Ovary (tissue), 9 donors: ENCODE results near the gene POLA2. TPM values are rescaled to one million over a fixed set of nuclear protein-coding genes. Genes with fewer than 3 reads are reported as not detected.

Experiments
- DNase-seq, 5 donors: peaks; one replicate each; pipeline ENCODE4 v3.0.0-alpha.2; 2019 to 2020
- H3K27ac ChIP-seq, 2 donors: fragments of 200-600 bp; one replicate each; pipeline versions ENCODE4 v1.5.1 to v1.8.0; 2019 to 2022
- H3K27me3 ChIP-seq: fragments of 200-600 bp; one replicate; pipeline ENCODE4 v1.8.0; 2022
- H3K36me3 ChIP-seq: fragments of 200-600 bp; sonication (generic); one replicate; pipeline ENCODE4 v1.5.1; 2019
- H3K4me1 ChIP-seq: one replicate; pipeline ENCODE4 v1.8.1; 2013; ENCODE audit warnings: mild to moderate bottlenecking, moderate library complexity; ENCODE audit not compliant: insufficient read depth
- H3K4me3 ChIP-seq: fragments of 200-600 bp; sonication (generic); one replicate; pipeline ENCODE4 v1.5.1; 2017
- H3K9me3 ChIP-seq, 2 donors: fragments of 200-600 bp in 1 of 2; sonication (generic) in 1 of 2; one replicate each; pipeline versions ENCODE4 v1.5.1 to v1.8.1; 2013 to 2019; ENCODE audit warnings: mild to moderate bottlenecking in 1 of 2, moderate library complexity in 1 of 2
- CTCF ChIP-seq, 3 donors: fragments of 450-650 bp in 2 of 3; fragments of 200-600 bp in 1 of 3; IDR thresholded peaks; one replicate each; pipeline versions ENCODE4 v1.5.1 to v1.8.0; 2016 to 2022; ENCODE audit warnings: antibody characterized with exemption in 3 of 3, mild to moderate bottlenecking in 1 of 3
- EP300 ChIP-seq: sonication (generic); formaldehyde crosslinking; IDR thresholded peaks from one replicate; pipeline ENCODE4 v1.6.1; 2017; ENCODE audit warnings: antibody characterized with exemption
- POLR2A ChIP-seq: fragments of 450-650 bp; IDR thresholded peaks from one replicate; pipeline ENCODE4 v1.6.1; 2017; ENCODE audit warnings: antibody characterized with exemption, mild to moderate bottlenecking, moderate library complexity
- WGBS, 3 donors: extraction: QIAGEN DNeasy Blood & Tissue Kit in 1 of 3; methylation state at CpG; one replicate each; pipeline versions ENCODE4 v1.1.5 to v1.1.7; 2013 to 2017; 5-methylcytosine and 5-hydroxymethylcytosine counted together
- intact Hi-C, 4 donors: fragments of 100-400 bp; cut with DNase I; formaldehyde crosslinking; loops; one replicate each; pipeline versions ENCODE4 v1.11.0 to v1.15.1; 2022 to 2023
- polyA plus RNA-seq, 2 donors: library from polyadenylated mRNA; stranded (reverse); fragments of 200-250 nt in 1 of 2; fragments of 350-450 nt in 1 of 2; fragmentation: Illumina TruSeq in 1 of 2; extraction: RNeasy Lipid Tissue Mini Kit (QIAGEN cat#74804) in 1 of 2; gene quantifications; one replicate each; pipeline ENCODE4 v1.2.3, GENCODE V29; 2013 to 2014
- total RNA-seq, 7 donors: library from RNA; depleted of rRNA in 2 of 7; stranded (reverse); fragments of >200 nt in 2 of 7; fragmentation: NEBNext Ultra II Directional in 3 of 7; extraction: Animal tissue kit (Norgen Biotek cat#: 25700) in 3 of 7; gene quantifications; one replicate each; pipeline versions ENCODE4 v1.1.0 to v1.2.4, GENCODE V29; 2016 to 2023
- donor health status: DM: no; HTN: no; CAD: no; lungs with moderate emphysema.
- donor health status: DM: no; HTN: no; CAD: no.
- donor health status: Bipolar disorder and iron deficiency.
- donor health status: DM: yes; HTN: yes; CAD: no.
- donor health status: DM: no; HTN: no; CAD: no.
- donor health status: DM: yes; HTN: yes; CAD: no.

Gene POLA2
- total and polyA plus RNA-seq, 9 donors: 4.5 to 13.3 (median 8.6) TPM

- Histone ChIP-seq H3K27ac (no peak overlapping the region), H3K4me1 (peaks cover 8% of the 10 kb centered on the region), H3K9me3 (no peaks in the 10 kb centered on the region), H3K27me3 (no peaks in the 10 kb centered on the region), H3K36me3 (no peaks in the 10 kb centered on the region), H3K4me3 (no peak overlapping the region)
- WGBS, 3 donors: 82 to 87% (median 83%) methylated on average over 7 of the region's 7 CpGs
- TF ChIP-seq POLR2A (no peak), EP300 (no peak), CTCF (IDR thresholded peaks at IDR 0.05) (no peak)
- no peak for DNase-seq
- intact Hi-C loops: no loop called here
Measured at GRCh38 chr11:65338676-65339075, 76.9 kb downstream of the POLA2 start.

- Histone ChIP-seq H3K4me1 (peaks cover 4% of the 10 kb centered on the region), H3K9me3 (no peaks in the 10 kb centered on the region), H3K36me3 (no peaks in the 10 kb centered on the region), H3K27me3 (no peaks in the 10 kb centered on the region), H3K27ac (no peak overlapping the region), H3K4me3 (no peak overlapping the region)
- DNase-seq: no peak
- intact Hi-C loops: no loop called here
- TF ChIP-seq EP300: no peak
- TF ChIP-seq CTCF (IDR thresholded peaks at IDR 0.05): no peak
- TF ChIP-seq POLR2A: no peak
- 88 to 91% (median 91%) methylated on average over 11 of the region's 11 CpGs for WGBS, 3 donors
Measured at GRCh38 chr11:65340226-65340625, 78.5 kb downstream of the POLA2 start.

- WGBS, 3 donors: 90 to 93% (median 91%) methylated on average over 3 of the region's 3 CpGs
- no peaks in the 10 kb centered on the region for H3K36me3 ChIP-seq
- intact Hi-C loops: no loop called here
- H3K4me3 ChIP-seq: no peak overlapping the region
- H3K9me3 ChIP-seq: no peaks in the 10 kb centered on the region
- H3K4me1 ChIP-seq: peaks cover 2% of the 10 kb centered on the region
- no peak for TF ChIP-seq POLR2A
- TF ChIP-seq CTCF (IDR thresholded peaks at IDR 0.05): no peak
- no peak for TF ChIP-seq EP300
- no peak for DNase-seq
- no peak overlapping the region for H3K27ac ChIP-seq
- no peaks in the 10 kb centered on the region for H3K27me3 ChIP-seq
Measured at GRCh38 chr11:65341856-65342255, 80.1 kb downstream of the POLA2 start.

Other genes with a start within 250 kb of the POLA2 start
- gene ARL2, start 247.8 kb upstream of the POLA2 start, total RNA-seq: 100 to 1,000 TPM in 4 of 7 donors, 10 to 100 TPM in 3; 77.3 to 147 (median 101) TPM
- 10 to 100 TPM; 60.9 to 86.3 TPM for gene ARL2, start 247.8 kb upstream of the POLA2 start, polyA plus RNA-seq
- gene SNX15, start 234.5 kb upstream of the POLA2 start, total RNA-seq: 10 to 100 TPM; 10.2 to 30.5 (median 19.9) TPM
- 10 to 100 TPM; 15.0 to 23.8 TPM for gene SNX15, start 234.5 kb upstream of the POLA2 start, polyA plus RNA-seq
- 10 to 100 TPM in 2 of 7 donors, 1 to 10 TPM in 5; 7.3 to 11.6 (median 8.5) TPM for gene SAC3D1, start 220.8 kb upstream of the POLA2 start, total RNA-seq
- 1 to 10 TPM; 1.1 to 7.6 TPM for gene SAC3D1, start 220.8 kb upstream of the POLA2 start, polyA plus RNA-seq
- gene NAALADL1, start 203.4 kb upstream of the POLA2 start, total RNA-seq: 10 to 100 TPM; 12.1 to 33.7 (median 17.6) TPM
- gene NAALADL1, start 203.4 kb upstream of the POLA2 start, polyA plus RNA-seq: 10 to 100 TPM in 1 of 2 donors, 1 to 10 TPM in 1; 7.1 to 33.2 TPM
- gene CDCA5, start 177.9 kb upstream of the POLA2 start, total RNA-seq: 1 to 10 TPM in 2 of 7 donors, under 1 TPM in 4, not detected in 1; 0.38 to 2.8 (median 0.52) TPM
- 1 to 10 TPM; 1.0 to 1.2 TPM for gene CDCA5, start 177.9 kb upstream of the POLA2 start, polyA plus RNA-seq
- 10 to 100 TPM; 30.5 to 41.6 (median 35.1) TPM for gene ZFPL1, start 177.7 kb upstream of the POLA2 start, total RNA-seq
- 10 to 100 TPM; 11.2 to 44.8 TPM for gene ZFPL1, start 177.7 kb upstream of the POLA2 start, polyA plus RNA-seq
- gene VPS51, start 165.7 kb upstream of the POLA2 start, total RNA-seq: 100 to 1,000 TPM; 149 to 543 (median 231) TPM
- gene VPS51, start 165.7 kb upstream of the POLA2 start, polyA plus RNA-seq: 100 to 1,000 TPM in 1 of 2 donors, 10 to 100 TPM in 1; 51.1 to 221 TPM
- 100 to 1,000 TPM in 1 of 7 donors, 10 to 100 TPM in 6; 30.0 to 170 (median 63.6) TPM for gene TM7SF2, start 150.1 kb upstream of the POLA2 start, total RNA-seq
- 100 to 1,000 TPM in 1 of 2 donors, 10 to 100 TPM in 1; 88.8 to 128 TPM for gene TM7SF2, start 150.1 kb upstream of the POLA2 start, polyA plus RNA-seq
- gene ZNHIT2, start 144.3 kb upstream of the POLA2 start, total RNA-seq: 10 to 100 TPM; 10.0 to 33.7 (median 13.4) TPM
- gene ZNHIT2, start 144.3 kb upstream of the POLA2 start, polyA plus RNA-seq: 10 to 100 TPM in 1 of 2 donors, not detected in 1; 13.1 TPM
- gene FAU, start 139.8 kb upstream of the POLA2 start, total RNA-seq: 1,000 to 10,000 TPM; 1,141 to 2,272 (median 1,835) TPM
- gene FAU, start 139.8 kb upstream of the POLA2 start, polyA plus RNA-seq: 1,000 to 10,000 TPM; 1,053 to 1,798 TPM
- 10 to 100 TPM; 47.1 to 61.8 (median 50.4) TPM for gene MRPL49, start 139.6 kb upstream of the POLA2 start, total RNA-seq
- 100 to 1,000 TPM in 1 of 2 donors, 10 to 100 TPM in 1; 64.0 to 106 TPM for gene MRPL49, start 139.6 kb upstream of the POLA2 start, polyA plus RNA-seq
- gene SYVN1, start 127.4 kb upstream of the POLA2 start, total RNA-seq: 10 to 100 TPM; 21.1 to 73.0 (median 53.3) TPM
- 10 to 100 TPM; 26.7 to 59.6 TPM for gene SYVN1, start 127.4 kb upstream of the POLA2 start, polyA plus RNA-seq
- gene SPDYC, start 91.7 kb upstream of the POLA2 start, total RNA-seq: not detected
- gene SPDYC, start 91.7 kb upstream of the POLA2 start, polyA plus RNA-seq: under 1 TPM in 1 of 2 donors, not detected in 1; 0.07 TPM
- gene CAPN1, start 80.0 kb upstream of the POLA2 start, total RNA-seq: 100 to 1,000 TPM in 6 of 7 donors, 10 to 100 TPM in 1; 99.0 to 178 (median 128) TPM
- 10 to 100 TPM; 20.0 to 67.4 TPM for gene CAPN1, start 80.0 kb upstream of the POLA2 start, polyA plus RNA-seq
- 10 to 100 TPM; 13.7 to 46.9 (median 20.1) TPM for gene CDC42EP2, start 52.9 kb downstream of the POLA2 start, total RNA-seq
- gene CDC42EP2, start 52.9 kb downstream of the POLA2 start, polyA plus RNA-seq: 1 to 10 TPM in 1 of 2 donors, under 1 TPM in 1; 0.48 to 8.0 TPM
- gene DPF2, start 71.9 kb downstream of the POLA2 start, total RNA-seq: 10 to 100 TPM; 49.7 to 99.1 (median 85.4) TPM
- gene DPF2, start 71.9 kb downstream of the POLA2 start, polyA plus RNA-seq: 10 to 100 TPM; 52.0 to 78.4 TPM
- gene TIGD3, start 92.8 kb downstream of the POLA2 start, total RNA-seq: under 1 TPM in 6 of 7 donors, not detected in 1; 0.11 to 0.72 (median 0.34) TPM
- under 1 TPM in 1 of 2 donors, not detected in 1; 0.31 TPM for gene TIGD3, start 92.8 kb downstream of the POLA2 start, polyA plus RNA-seq
- 1 to 10 TPM; 3.2 to 8.7 (median 4.6) TPM for gene SLC25A45, start 120.7 kb downstream of the POLA2 start, total RNA-seq
- gene SLC25A45, start 120.7 kb downstream of the POLA2 start, polyA plus RNA-seq: 1 to 10 TPM; 2.7 to 3.4 TPM
- gene FRMD8, start 124.7 kb downstream of the POLA2 start, total RNA-seq: 10 to 100 TPM; 21.2 to 41.7 (median 25.5) TPM
- 10 to 100 TPM in 1 of 2 donors, 1 to 10 TPM in 1; 4.3 to 15.8 TPM for gene FRMD8, start 124.7 kb downstream of the POLA2 start, polyA plus RNA-seq
- 100 to 1,000 TPM; 175 to 850 (median 372) TPM for gene NEAT1, start 160.8 kb downstream of the POLA2 start, total RNA-seq
- gene NEAT1, start 160.8 kb downstream of the POLA2 start, polyA plus RNA-seq: 100 to 1,000 TPM; 216 to 268 TPM
- gene MALAT1, start 237.1 kb downstream of the POLA2 start, total RNA-seq: over 10,000 TPM in 4 of 7 donors, 1,000 to 10,000 TPM in 3; 4,813 to 13,132 (median 10,519) TPM
- 100 to 1,000 TPM; 396 to 616 TPM for gene MALAT1, start 237.1 kb downstream of the POLA2 start, polyA plus RNA-seq